Small intestine (tissue), 7 donors: ENCODE data around the gene ZDHHC14. TPM values are rescaled to one million over a fixed set of nuclear protein-coding genes. Genes with fewer than 3 reads are reported as not detected.

Experiments
- DNase-seq, 2 donors: peaks; one replicate each; pipeline versions ENCODE4 v3.0.0 to v3.0.0-alpha.2; 2013
- FAIRE-seq: peaks from 2 replicates; lab custom pipeline; 2012; peaks lifted over from hg19 to GRCh38; lab: Jason Lieb, UNC
- H3K27ac ChIP-seq, 3 donors: one replicate each; pipeline ENCODE4 v1.5.1; 2013; ENCODE audit warnings: low read length in 2 of 3, mild to moderate bottlenecking in 2 of 3, control low read depth in 1 of 3, inconsistent platforms in 1 of 3, low read depth in 1 of 3, moderate library complexity in 1 of 3
- H3K27me3 ChIP-seq, 3 donors: one replicate each; pipeline ENCODE4 v1.6.1; 2013; ENCODE audit warnings: low read length in 3 of 3, inconsistent platforms in 1 of 3; ENCODE audit not compliant: control insufficient read depth in 3 of 3, insufficient read depth in 3 of 3
- H3K36me3 ChIP-seq, 3 donors: one replicate each; pipeline ENCODE4 v1.6.1; 2013; ENCODE audit warnings: low read length in 3 of 3, inconsistent platforms in 1 of 3, low read depth in 1 of 3, mild to moderate bottlenecking in 1 of 3, moderate library complexity in 1 of 3; ENCODE audit not compliant: control insufficient read depth in 3 of 3, insufficient read depth in 2 of 3
- H3K4me1 ChIP-seq, 3 donors: one replicate each; pipeline ENCODE4 v1.6.1; 2013; ENCODE audit warnings: low read length in 2 of 3, inconsistent platforms in 1 of 3, low read depth in 1 of 3, mild to moderate bottlenecking in 1 of 3, moderate library complexity in 1 of 3; ENCODE audit not compliant: control insufficient read depth in 3 of 3, insufficient read depth in 2 of 3
- H3K4me3 ChIP-seq, 3 donors: one replicate each; pipeline ENCODE4 v1.5.1; 2013; ENCODE audit warnings: low read length in 3 of 3, control low read depth in 1 of 3, inconsistent platforms in 1 of 3, low read depth in 1 of 3, mild to moderate bottlenecking in 1 of 3, moderate library complexity in 1 of 3
- H3K9me3 ChIP-seq, 2 donors: one replicate each; pipeline ENCODE4 v1.6.1; 2013; ENCODE audit warnings: low read depth in 1 of 2, low read length in 1 of 2; ENCODE audit not compliant: control insufficient read depth in 2 of 2, insufficient read depth in 1 of 2
- WGBS, 3 donors: extraction: QIAGEN DNeasy Blood & Tissue Kit; methylation state at CpG; one replicate each; pipeline ENCODE4 v1.1.7; 2013; 5-methylcytosine and 5-hydroxymethylcytosine counted together
- polyA plus RNA-seq, 4 donors: library from polyadenylated mRNA; stranded (reverse) in 3 of 4; unstranded in 1 of 4; fragments of 200-250 nt in 3 of 4; fragments of 120-200 nt in 1 of 4; gene quantifications; one replicate each; pipeline versions ENCODE4 v1.2.1 to v1.2.3, GENCODE V29; 2013
- donor health status: healthy with polysubstance abuse.
- donor health status: control.
- donor health status: control.
- donor health status: Bipolar disorder and iron deficiency.
- donor health status: healthy.

ZDHHC14 gene
- polyA plus RNA-seq, 4 donors = 3.4 to 27.7 (median 10.3) TPM

GRCh38 chr6:157534977-157535339 is 154.0 kb downstream of the ZDHHC14 start:
- peaks cover 0 to 9% (median 0%) of the 10 kb centered on the region in 3 donors for H3K36me3 ChIP-seq
- DNase-seq (no peak), FAIRE-seq (no peak)
- 83 to 93% (median 89%) methylated on average over 3 of the region's 3 CpGs for WGBS, 3 donors
- H3K4me3 ChIP-seq = no peak overlapping the region
- no peaks in the 10 kb centered on the region for H3K9me3 ChIP-seq
- H3K4me1 ChIP-seq = peaks cover 11 to 69% (median 28%) of the 10 kb centered on the region in 3 donors
- peak overlapping the region; percentile 66 to 93 (median 78) for H3K27ac ChIP-seq
- H3K27me3 ChIP-seq = no peaks in the 10 kb centered on the region

- DNase-seq = peak; percentile 72 to 78
- WGBS, 3 donors = 31 to 39% (median 37%) methylated on average over 13 of the region's 13 CpGs
- Histone ChIP-seq H3K27me3 (no peaks in the 10 kb centered on the region), H3K4me3 (no peak overlapping the region), H3K9me3 (no peaks in the 10 kb centered on the region), H3K4me1 (peaks cover 14 to 70% (median 28%) of the 10 kb centered on the region in 3 donors), H3K36me3 (peaks cover 0 to 9% (median 0%) of the 10 kb centered on the region in 3 donors), H3K27ac (peak overlapping the region; percentile 66 to 93 (median 78))
- no peak for FAIRE-seq
Observed at GRCh38 chr6:157535340-157536222, 154.6 kb downstream of the ZDHHC14 start.

DNA sequence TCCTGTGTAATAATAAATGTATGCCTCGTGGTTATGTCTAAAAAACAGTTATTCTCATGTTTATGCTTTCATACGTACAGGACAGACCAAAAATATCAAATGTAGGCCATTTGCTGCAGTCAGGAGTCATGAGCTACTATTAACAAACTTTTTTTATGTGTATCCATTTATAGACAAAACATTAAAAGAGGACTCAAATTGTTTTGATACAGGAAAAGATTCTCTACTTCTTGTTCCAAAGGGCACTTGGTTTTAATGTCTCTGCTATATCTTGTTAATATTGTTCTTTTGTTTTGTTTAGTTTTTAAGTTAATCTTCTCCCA is 155.2 kb downstream of the ZDHHC14 start:
- no peak for DNase-seq
- Histone ChIP-seq H3K9me3 (no peaks in the 10 kb centered on the region), H3K4me3 (no peak overlapping the region), H3K4me1 (peaks cover 14 to 66% (median 28%) of the 10 kb centered on the region in 3 donors), H3K27ac (peak overlapping the region in 2 of 3 donors; percentile 78 to 93), H3K36me3 (peaks cover 0 to 11% (median 0%) of the 10 kb centered on the region in 3 donors), H3K27me3 (no peaks in the 10 kb centered on the region)
- 3 to 11% (median 3%) methylated on average over 2 of the region's 2 CpGs for WGBS, 3 donors
- no peak for FAIRE-seq

DNA sequence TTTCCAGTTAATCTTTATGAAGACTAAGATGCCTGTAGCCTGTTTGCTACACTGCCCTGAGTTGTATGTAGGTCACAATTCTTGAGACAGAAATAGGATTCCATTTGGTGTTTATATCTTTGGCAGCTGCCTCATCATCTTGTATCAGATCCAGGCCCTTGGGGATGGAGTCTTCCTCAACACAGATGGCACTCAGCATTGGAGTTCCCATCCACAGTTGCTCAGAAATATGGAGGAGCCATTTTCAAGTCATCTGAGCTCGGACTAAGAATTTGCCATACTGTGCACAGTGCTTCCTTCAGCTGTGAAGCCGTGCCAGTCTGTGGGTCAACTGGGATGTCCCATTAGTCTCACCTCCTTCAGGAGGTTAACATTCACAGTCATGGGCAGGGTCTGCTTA is 156.6 kb downstream of the ZDHHC14 start:
- 88 to 96% (median 93%) methylated on average over 2 of the region's 2 CpGs for WGBS, 3 donors
- Histone ChIP-seq H3K27me3 (no peaks in the 10 kb centered on the region), H3K4me3 (no peak overlapping the region), H3K27ac (peak overlapping the region in 2 of 3 donors; percentile 57 to 79), H3K9me3 (no peaks in the 10 kb centered on the region), H3K4me1 (peaks cover 14 to 53% (median 25%) of the 10 kb centered on the region in 3 donors), H3K36me3 (peaks cover 0 to 21% (median under 1%) of the 10 kb centered on the region in 3 donors)
- no peak for FAIRE-seq
- DNase-seq = no peak

DNA sequence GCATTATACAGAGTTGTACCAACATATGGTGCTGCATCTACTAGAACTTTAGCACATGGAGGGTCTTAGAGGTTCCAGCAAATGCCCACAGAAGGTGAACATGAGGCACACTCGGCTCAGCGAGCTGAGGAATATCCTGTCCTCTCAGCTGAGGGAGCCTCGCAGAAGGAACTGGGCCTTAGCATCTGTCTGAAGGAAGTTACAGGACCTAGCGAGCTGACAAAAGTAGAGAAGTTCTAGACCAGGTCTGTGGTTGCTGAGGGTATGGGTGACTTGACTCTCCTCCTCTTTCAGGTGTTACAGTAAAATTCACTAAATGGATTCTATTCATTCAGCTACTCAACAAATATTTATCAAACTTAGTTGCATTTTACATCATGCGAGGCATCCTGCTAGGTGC is 157.2 kb downstream of the ZDHHC14 start:
- Histone ChIP-seq H3K4me1 (peaks cover 14 to 56% (median 25%) of the 10 kb centered on the region in 3 donors), H3K9me3 (no peaks in the 10 kb centered on the region), H3K36me3 (peaks cover 0 to 25% (median 3%) of the 10 kb centered on the region in 3 donors), H3K4me3 (no peak overlapping the region), H3K27ac (peak overlapping the region in 2 of 3 donors; percentile 57 to 79), H3K27me3 (no peaks in the 10 kb centered on the region)
- FAIRE-seq (no peak), DNase-seq (peak in 1 of 2 donors; percentile 40)
- 60 to 83% (median 63%) methylated on average over 5 of the region's 5 CpGs for WGBS, 3 donors

- peak overlapping the region in 2 of 3 donors; percentile 2 to 42 for H3K27ac ChIP-seq
Observed at GRCh38 chr6:157538698-157539097, 157.7 kb downstream of the ZDHHC14 start.

DNA sequence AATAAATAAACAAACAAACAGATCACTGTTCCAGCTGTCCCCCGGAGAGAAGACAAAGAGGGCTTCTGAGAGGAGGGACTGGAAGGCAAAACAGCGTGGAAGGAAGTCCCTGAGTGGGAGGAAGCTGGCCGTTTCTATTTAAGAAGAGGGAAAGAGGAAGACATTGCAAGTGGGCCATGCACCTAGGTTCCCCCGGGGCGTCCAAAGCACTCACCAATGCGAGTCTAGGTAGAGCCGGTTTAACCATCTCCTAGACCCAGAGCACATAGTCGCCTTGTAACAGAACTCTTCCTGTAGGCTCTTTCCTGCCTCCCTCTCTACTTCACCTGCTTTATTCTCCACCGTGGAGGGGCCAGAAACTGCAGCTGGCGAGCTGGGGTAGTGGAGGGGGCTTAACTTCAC is 158.4 kb downstream of the ZDHHC14 start:
- Histone ChIP-seq H3K9me3 (no peaks in the 10 kb centered on the region), H3K4me3 (peak overlapping the region in 1 of 3 donors; percentile 7), H3K27me3 (no peaks in the 10 kb centered on the region), H3K27ac (peak overlapping the region in 2 of 3 donors; percentile 74 to 90), H3K4me1 (peaks cover 14 to 56% (median 25%) of the 10 kb centered on the region in 3 donors), H3K36me3 (peaks cover 0 to 32% (median 3%) of the 10 kb centered on the region in 3 donors)
- WGBS, 3 donors = 52 to 65% (median 58%) methylated on average over 10 of the region's 10 CpGs
- no peak for FAIRE-seq
- DNase-seq = no peak

More at GRCh38 chr6:157538698-157539097, 157.7 kb downstream of the ZDHHC14 start:
- H3K36me3 ChIP-seq = peaks cover 0 to 28% (median 3%) of the 10 kb centered on the region in 3 donors
- peaks cover 14 to 56% (median 25%) of the 10 kb centered on the region in 3 donors for H3K4me1 ChIP-seq
- H3K9me3 ChIP-seq = no peaks in the 10 kb centered on the region
- H3K27me3 ChIP-seq = no peaks in the 10 kb centered on the region
- no peak overlapping the region for H3K4me3 ChIP-seq
- FAIRE-seq (no peak), DNase-seq (no peak)
- WGBS, 3 donors = 93 to 96% (median 96%) methylated on average over 13 of the region's 13 CpGs

GRCh38 chr6:157539900-157540752 is 159.1 kb downstream of the ZDHHC14 start:
- H3K9me3 ChIP-seq = no peaks in the 10 kb centered on the region
- FAIRE-seq (no peak), DNase-seq (peak; percentile 84 to 89)
- peaks cover 0 to 33% (median 3%) of the 10 kb centered on the region in 3 donors for H3K36me3 ChIP-seq
- H3K27ac ChIP-seq = peak overlapping the region in 2 of 3 donors; percentile 74 to 90
- no peaks in the 10 kb centered on the region for H3K27me3 ChIP-seq
- WGBS, 3 donors = 45 to 72% (median 56%) methylated on average over 16 of the region's 16 CpGs
- H3K4me3 ChIP-seq = peak overlapping the region in 1 of 3 donors; percentile 7
- H3K4me1 ChIP-seq = peaks cover 11 to 49% (median 22%) of the 10 kb centered on the region in 3 donors
